Esophagus squamous epithelium (tissue), 5 donors: Measurements from ENCODE around the gene CCL3. TPM values are rescaled to one million over a fixed set of nuclear protein-coding genes. Genes with fewer than 3 reads are reported as not detected.
A peak's percentile ranks its signal among the peaks of the same experiment; 100 is the strongest.
"Not testable (repeated sequence)": the region's sequence is repeated elsewhere in the genome, so short reads cannot be mapped to it uniquely, and the experiment has no call there.

Experiments
- DNase-seq: peaks from one replicate; lab custom pipeline; 2025; lab: John Stamatoyannopoulos, UW
- H3K27ac ChIP-seq, 4 donors: fragments of 200-600 bp; sonication (generic); one replicate each; pipeline ENCODE4 v1.5.1; 2016 to 2019; ENCODE audit warnings: mild to moderate bottlenecking in 1 of 4
- H3K27me3 ChIP-seq, 4 donors: fragments of 200-600 bp; sonication (generic); 1 replicate in 3 of 4; 2 replicates in 1 of 4; pipeline versions ENCODE4 v1.5.1 to v1.6.0; 2017 to 2021; ENCODE audit warnings: antibody characterized with exemption in 1 of 4
- H3K36me3 ChIP-seq, 3 donors: fragments of 200-600 bp; sonication (generic); one replicate each; pipeline ENCODE4 v1.5.1; 2016 to 2019
- H3K4me1 ChIP-seq, 3 donors: fragments of 200-600 bp; sonication (generic); one replicate each; pipeline ENCODE4 v1.5.1; 2017 to 2019
- H3K4me3 ChIP-seq, 4 donors: fragments of 200-600 bp; sonication (generic); 1 replicate in 3 of 4; 2 replicates in 1 of 4; pipeline ENCODE4 v1.5.1; 2016 to 2019; ENCODE audit warnings: mild to moderate bottlenecking in 2 of 4, moderate library complexity in 1 of 4
- H3K9me3 ChIP-seq, 3 donors: fragments of 200-600 bp; sonication (generic); one replicate each; pipeline ENCODE4 v1.5.1; 2016 to 2019
- POLR2A ChIP-seq, 4 donors: fragments of 450-650 bp; IDR thresholded peaks; one replicate each; pipeline ENCODE4 v1.6.1; 2017; ENCODE audit warnings: antibody characterized with exemption in 4 of 4, mild to moderate bottlenecking in 4 of 4, moderate library complexity in 3 of 4
- WGBS, 2 donors: methylation state at CpG; one replicate each; pipeline ENCODE4 v1.1.5; 2018; 5-methylcytosine and 5-hydroxymethylcytosine counted together
- intact Hi-C: fragments of 100-400 bp; cut with DNase I; formaldehyde crosslinking; loops from one replicate; pipeline ENCODE4 v1.15.0; 2022
- total RNA-seq, 4 donors: library from RNA; depleted of rRNA; stranded (reverse); fragments of >200 nt; gene quantifications; one replicate each; pipeline ENCODE4 v1.1.0, GENCODE V29; 2016
- TF ChIP-seq, protein P1 (sequence below), 6 experiments: fragments of 450-650 bp in 4 of 6; fragments of 200-600 bp in 2 of 6; sonication (generic) in 2 of 6; IDR thresholded peaks; one replicate each; pipeline ENCODE4 v1.5.1; 2016 to 2019; ENCODE audit warnings: antibody characterized with exemption in 6 of 6, mild to moderate bottlenecking in 4 of 6, moderate library complexity in 4 of 6
- donor health status: DM: yes; HTN: yes; CAD: no.

CCL3 gene
- total RNA-seq, 4 donors from 2014 or later = 0.68 TPM; not detected in 3

DNA sequence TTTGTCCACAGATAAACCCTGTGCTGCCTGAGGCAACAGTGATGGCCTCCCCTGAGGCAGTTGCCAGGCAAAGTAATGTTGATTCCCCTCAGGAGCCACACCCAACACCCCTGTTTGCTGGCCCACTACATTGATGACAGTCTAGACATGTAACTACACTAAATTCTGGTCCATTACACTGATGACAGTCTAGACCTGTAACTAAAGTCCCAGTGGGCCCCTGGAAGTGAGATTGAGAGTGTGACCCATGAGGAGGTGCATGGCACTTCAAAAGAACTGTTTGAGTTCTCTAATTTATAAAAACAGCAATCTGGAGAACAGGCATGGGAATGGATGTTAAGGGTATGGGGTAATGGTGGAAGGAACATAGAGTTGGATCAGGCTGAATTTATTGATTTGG is 22.6 kb upstream of the CCL3 start:
- Histone ChIP-seq H3K9me3 (peaks cover 0 to 10% (median 0%) of the 10 kb centered on the region in 3 donors), H3K4me3 (no peak overlapping the region), H3K4me1 (no peaks in the 10 kb centered on the region), H3K27me3 (peaks cover 0 to 12% (median 0%) of the 10 kb centered on the region in 4 donors), H3K36me3 (no peaks in the 10 kb centered on the region), H3K27ac (no peak overlapping the region)
- TF ChIP-seq, protein P1, sequence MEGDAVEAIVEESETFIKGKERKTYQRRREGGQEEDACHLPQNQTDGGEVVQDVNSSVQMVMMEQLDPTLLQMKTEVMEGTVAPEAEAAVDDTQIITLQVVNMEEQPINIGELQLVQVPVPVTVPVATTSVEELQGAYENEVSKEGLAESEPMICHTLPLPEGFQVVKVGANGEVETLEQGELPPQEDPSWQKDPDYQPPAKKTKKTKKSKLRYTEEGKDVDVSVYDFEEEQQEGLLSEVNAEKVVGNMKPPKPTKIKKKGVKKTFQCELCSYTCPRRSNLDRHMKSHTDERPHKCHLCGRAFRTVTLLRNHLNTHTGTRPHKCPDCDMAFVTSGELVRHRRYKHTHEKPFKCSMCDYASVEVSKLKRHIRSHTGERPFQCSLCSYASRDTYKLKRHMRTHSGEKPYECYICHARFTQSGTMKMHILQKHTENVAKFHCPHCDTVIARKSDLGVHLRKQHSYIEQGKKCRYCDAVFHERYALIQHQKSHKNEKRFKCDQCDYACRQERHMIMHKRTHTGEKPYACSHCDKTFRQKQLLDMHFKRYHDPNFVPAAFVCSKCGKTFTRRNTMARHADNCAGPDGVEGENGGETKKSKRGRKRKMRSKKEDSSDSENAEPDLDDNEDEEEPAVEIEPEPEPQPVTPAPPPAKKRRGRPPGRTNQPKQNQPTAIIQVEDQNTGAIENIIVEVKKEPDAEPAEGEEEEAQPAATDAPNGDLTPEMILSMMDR (IDR thresholded peaks at IDR 0.05) = no peak
- no peak for TF ChIP-seq POLR2A (IDR thresholded peaks at IDR 0.05)
- intact Hi-C loops = no loop called here
- no peak for DNase-seq

DNA sequence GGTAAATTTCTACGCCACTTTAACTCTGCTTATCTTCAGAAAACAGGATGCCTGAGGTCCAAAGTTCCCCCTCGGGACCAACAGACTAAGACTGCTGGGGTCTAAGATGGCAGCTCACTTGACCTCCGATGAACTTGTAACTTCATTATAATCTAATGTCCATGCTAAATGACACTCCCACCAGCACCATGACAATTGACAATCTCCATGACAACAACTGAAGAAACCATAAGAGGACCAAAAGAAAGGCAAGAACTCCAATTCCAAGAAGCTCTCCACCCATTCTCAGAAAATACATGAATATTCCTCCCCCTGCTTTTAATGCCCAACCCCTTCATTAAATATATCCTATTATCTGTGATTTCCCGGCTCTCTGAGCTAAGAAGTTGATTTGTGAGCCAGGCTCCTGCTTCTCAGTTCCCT is 21.1 kb upstream of the CCL3 start:
- no peak for DNase-seq
- H3K9me3 ChIP-seq = peaks cover 0 to 10% (median 0%) of the 10 kb centered on the region in 3 donors
- no peak overlapping the region for H3K27ac ChIP-seq
- intact Hi-C loops = no loop called here
- TF ChIP-seq, protein P1 (IDR thresholded peaks at IDR 0.05) = no peak
- no peak for TF ChIP-seq POLR2A (IDR thresholded peaks at IDR 0.05)
- no peaks in the 10 kb centered on the region for H3K4me1 ChIP-seq
- no peaks in the 10 kb centered on the region for H3K36me3 ChIP-seq
- peaks cover 0 to 6% (median 0%) of the 10 kb centered on the region in 4 donors for H3K27me3 ChIP-seq
- WGBS, 2 donors = 83 to 90% methylated on average over 4 of the region's 4 CpGs
- no peak overlapping the region for H3K4me3 ChIP-seq

DNA sequence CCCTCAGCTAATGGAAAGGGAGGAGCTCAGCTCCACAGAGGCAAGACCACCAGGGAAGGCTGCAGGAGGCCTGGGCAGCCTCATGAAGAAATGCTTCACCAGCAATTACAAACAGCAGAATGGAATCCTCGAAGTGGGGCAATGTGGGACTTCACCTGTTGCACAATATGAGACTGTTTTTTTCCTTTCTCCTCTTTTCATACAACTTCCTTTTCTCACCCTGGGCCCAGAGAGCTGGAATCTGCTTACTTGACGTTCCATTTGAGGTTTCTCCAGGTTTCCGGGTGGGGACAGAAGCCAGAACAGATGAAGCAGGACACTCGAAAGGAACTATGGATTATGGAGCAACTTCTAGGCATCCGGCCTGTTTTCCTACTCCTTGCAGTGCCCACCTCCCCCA is 18.3 kb upstream of the CCL3 start:
- DNase-seq = not testable (repeated sequence)
- peaks cover 0 to 11% (median 0%) of the 10 kb centered on the region in 4 donors for H3K27me3 ChIP-seq

DNA sequence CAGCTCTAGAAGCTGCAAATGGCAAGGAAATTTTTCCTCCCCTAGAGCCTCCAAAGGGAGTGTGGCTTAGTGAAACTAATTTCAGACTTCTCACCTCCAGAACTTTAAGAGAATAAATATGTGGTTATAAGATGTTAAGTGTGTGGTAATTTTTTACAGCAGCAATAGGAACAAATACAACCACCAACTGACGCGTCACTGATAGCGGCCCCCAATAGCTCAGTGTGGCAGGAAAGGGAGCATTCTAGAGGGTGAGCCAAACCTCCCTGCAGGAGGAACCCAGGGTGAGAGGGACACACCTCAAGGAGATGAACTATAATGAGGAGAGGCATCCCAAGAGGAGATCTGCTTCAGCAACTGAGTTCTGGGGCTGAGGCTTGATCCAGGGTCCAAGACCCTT is 17.7 kb upstream of the CCL3 start:
- no peak overlapping the region for H3K4me3 ChIP-seq
- TF ChIP-seq, protein P1 (IDR thresholded peaks at IDR 0.05) = no peak
- TF ChIP-seq POLR2A (IDR thresholded peaks at IDR 0.05) = no peak
- H3K4me1 ChIP-seq = no peaks in the 10 kb centered on the region
- peaks cover 0 to 5% (median 0%) of the 10 kb centered on the region in 3 donors for H3K9me3 ChIP-seq
- peak overlapping the region in 1 of 4 donors; percentile 51 for H3K27ac ChIP-seq
- intact Hi-C loops = no loop called here
- no peak for DNase-seq
- H3K36me3 ChIP-seq = no peaks in the 10 kb centered on the region
- 65 to 86% methylated on average over 3 of the region's 3 CpGs for WGBS, 2 donors
- H3K27me3 ChIP-seq = peaks cover 0 to 11% (median 0%) of the 10 kb centered on the region in 4 donors

More for the DNA sequence above, 18.3 kb upstream of the CCL3 start:
- WGBS, 2 donors = 44 to 59% methylated on average over 5 of the region's 5 CpGs
- H3K27ac ChIP-seq = peak overlapping the region in 1 of 4 donors; percentile 51
- H3K4me1 ChIP-seq, H3K36me3 ChIP-seq, intact Hi-C loops, H3K9me3 ChIP-seq, H3K4me3 ChIP-seq: not testable (repeated sequence)

DNA sequence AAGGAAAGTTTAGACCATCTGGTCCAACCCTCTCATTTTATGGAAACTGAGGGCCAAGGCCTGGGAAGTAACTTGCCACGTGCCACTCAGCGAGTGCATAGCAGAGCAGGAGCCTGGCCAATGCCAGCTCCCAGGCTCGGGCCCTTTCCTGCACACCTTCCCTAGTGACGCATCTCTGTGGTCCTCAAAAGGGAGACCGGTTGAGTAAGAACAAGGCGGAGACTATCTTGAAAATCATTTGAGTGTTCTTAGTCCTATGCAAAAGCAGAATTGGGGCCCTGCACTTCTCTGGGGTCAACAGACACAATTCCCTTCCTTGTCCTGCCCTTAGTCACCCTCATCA is 16.5 kb upstream of the CCL3 start:
- Histone ChIP-seq H3K4me1 (no peaks in the 10 kb centered on the region), H3K27ac (no peak overlapping the region), H3K4me3 (no peak overlapping the region), H3K27me3 (peaks cover 0 to 11% (median 0%) of the 10 kb centered on the region in 4 donors), H3K36me3 (no peaks in the 10 kb centered on the region), H3K9me3 (no peaks in the 10 kb centered on the region)
- DNase-seq = no peak
- WGBS, 2 donors = 64 to 84% methylated on average over 4 to 6 of the region's 6 CpGs
- intact Hi-C loops = no loop called here
- TF ChIP-seq, protein P1 (IDR thresholded peaks at IDR 0.05) = no peak
- TF ChIP-seq POLR2A (IDR thresholded peaks at IDR 0.05) = no peak
